ENCODE results near the gene ZNF513. TPM values are rescaled to one million over a fixed set of nuclear protein-coding genes. Genes with fewer than 3 reads are reported as not detected.

Gene ZNF513
- total RNA-seq: 10 to 100 TPM; 24.2 to 28.1 (median 26.1) TPM
- total RNA-seq (2013): 14.0 TPM

DNA sequence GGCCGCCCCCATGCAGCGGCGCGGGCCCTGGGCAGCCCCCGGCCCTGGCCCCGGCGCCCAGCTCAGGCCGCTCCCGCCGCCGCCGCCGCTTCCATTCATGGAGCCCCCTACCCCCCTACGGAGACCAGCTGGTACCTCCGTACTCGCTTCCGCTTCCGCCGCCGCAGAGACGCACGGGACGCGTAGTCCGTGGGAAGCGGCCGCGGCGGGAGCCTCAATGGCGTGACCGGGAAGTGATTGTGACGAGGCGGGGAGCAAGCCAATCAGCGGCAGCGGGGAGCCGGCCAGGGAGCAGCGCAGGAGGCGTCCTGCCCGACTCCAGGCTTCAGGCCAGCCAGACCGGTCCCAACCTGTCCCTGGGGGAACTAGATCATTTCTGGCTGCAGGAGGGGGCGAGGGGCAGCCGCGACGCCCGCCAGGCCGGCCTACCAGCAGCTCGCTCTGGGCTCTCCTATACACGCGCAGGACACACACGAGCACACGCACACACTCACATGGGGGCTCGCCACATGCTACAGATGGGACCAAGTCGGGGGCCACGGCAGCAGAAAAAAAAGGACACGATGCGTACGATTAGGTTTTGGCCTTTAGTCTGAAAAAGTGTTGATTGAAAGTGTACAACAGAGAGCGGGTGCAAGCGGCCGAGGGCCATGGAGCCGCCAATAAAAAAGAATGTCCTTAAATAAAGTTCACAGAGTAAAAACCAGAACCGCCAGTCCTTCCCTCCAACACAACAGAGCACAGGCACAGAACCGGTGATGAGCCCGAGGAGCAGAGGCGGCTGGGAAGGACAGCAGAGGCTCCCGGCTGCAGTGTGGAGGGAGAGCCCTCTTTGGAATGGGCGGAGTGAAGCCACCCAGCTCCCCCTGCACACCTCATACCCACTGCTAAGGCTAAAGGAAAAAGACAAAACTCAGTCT, at the start of gene ZNF513:
Gene ZNF513 (minus strand): TSS at position 109 of the 920 bp plus-strand sequence. CDS start 208 bp downstream, outside the sequence.
- Mint-ChIP-seq H3K27me3 (ENCODE audit: low read depth in 2 of 2) (no peaks in the 10 kb centered on the region), H3K36me3 (no peaks in the 10 kb centered on the region), H3K27ac (peak within 1 kb of the TSS; percentile 91 to 97), H3K4me3 (peak within 1 kb of the TSS; percentile 89), H3K4me1 (peaks cover 25% of the 10 kb centered on the region in 2 donors), H3K9me3 (no peaks in the 10 kb centered on the region)
- H3K36me3 ChIP-seq (ENCODE audit: control insufficient read depth, insufficient read depth, low read length): peaks cover 63% of the 10 kb centered on the region
- H3K27me3 ChIP-seq (ENCODE audit: control insufficient read depth, insufficient read depth, low read length): no peaks in the 10 kb centered on the region
- intact Hi-C loops (cut with micrococcal nuclease): loop anchor here (1.0 kb wide), 1 partner anchor 11 kb away; the partner anchor contains the start of genes EIF2B4 and SNX17
- ATAC-seq (peak; percentile 88 to 95 (median 95)), DNase-seq (peak; percentile 80 to 94)
- H3K27ac ChIP-seq (ENCODE audit: low read length): peak within 1 kb of the TSS; percentile 92
- H3K4me3 ChIP-seq (ENCODE audit: low read length): peak within 1 kb of the TSS; percentile 50
- peaks cover 18% of the 10 kb centered on the region for H3K4me1 ChIP-seq (ENCODE audit: control insufficient read depth, insufficient read depth, low read length)
- WGBS (ENCODE audit: insufficient coverage): 20% methylated on average over 63 of the region's 67 CpGs
- no peaks in the 10 kb centered on the region for H3K9me3 ChIP-seq (ENCODE audit: control insufficient read depth, insufficient read depth, low read length)
- TF ChIP-seq, protein P1, sequence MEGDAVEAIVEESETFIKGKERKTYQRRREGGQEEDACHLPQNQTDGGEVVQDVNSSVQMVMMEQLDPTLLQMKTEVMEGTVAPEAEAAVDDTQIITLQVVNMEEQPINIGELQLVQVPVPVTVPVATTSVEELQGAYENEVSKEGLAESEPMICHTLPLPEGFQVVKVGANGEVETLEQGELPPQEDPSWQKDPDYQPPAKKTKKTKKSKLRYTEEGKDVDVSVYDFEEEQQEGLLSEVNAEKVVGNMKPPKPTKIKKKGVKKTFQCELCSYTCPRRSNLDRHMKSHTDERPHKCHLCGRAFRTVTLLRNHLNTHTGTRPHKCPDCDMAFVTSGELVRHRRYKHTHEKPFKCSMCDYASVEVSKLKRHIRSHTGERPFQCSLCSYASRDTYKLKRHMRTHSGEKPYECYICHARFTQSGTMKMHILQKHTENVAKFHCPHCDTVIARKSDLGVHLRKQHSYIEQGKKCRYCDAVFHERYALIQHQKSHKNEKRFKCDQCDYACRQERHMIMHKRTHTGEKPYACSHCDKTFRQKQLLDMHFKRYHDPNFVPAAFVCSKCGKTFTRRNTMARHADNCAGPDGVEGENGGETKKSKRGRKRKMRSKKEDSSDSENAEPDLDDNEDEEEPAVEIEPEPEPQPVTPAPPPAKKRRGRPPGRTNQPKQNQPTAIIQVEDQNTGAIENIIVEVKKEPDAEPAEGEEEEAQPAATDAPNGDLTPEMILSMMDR (IDR thresholded peaks at IDR 0.05): no peak

DNA sequence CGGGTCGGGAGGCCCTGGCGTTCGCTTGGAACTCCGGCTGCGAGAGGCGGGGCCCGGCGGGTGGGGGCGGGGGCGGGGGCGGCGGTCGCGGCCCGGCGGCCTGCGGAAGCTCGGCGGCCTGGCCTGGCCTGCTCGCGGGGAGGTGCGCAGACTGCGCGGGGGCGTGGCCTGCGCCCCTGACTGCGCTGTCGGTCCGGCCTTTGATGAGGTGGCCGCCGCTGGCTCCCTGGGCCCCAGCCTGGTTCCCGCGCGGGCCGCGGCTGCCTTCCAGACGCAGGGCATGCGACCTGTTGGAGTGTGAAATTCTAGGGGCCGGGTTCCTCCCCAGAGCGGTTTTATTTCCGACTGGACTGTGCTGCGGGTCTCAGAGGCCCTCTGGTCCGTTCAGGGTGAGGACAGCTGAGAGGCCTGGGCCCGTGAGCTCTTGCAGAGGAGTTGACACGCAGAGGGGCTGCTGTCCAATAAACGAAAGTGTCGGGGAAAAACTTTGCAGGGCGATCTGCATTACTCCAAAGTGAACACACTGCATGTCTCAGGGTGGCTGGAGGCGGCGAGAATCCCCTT, 48.5 kb upstream of the ZNF513 start:
- peak overlapping the region; percentile 95 for H3K4me3 Mint-ChIP-seq
- H3K27ac Mint-ChIP-seq: peak overlapping the region; percentile 94 to 97
- H3K27me3 Mint-ChIP-seq (ENCODE audit: low read depth in 2 of 2): no peaks in the 10 kb centered on the region
- peak overlapping the region; percentile 78 for H3K27ac ChIP-seq (ENCODE audit: low read length)
- H3K4me3 ChIP-seq (ENCODE audit: low read length): peak overlapping the region; percentile 69
- peaks cover 12% of the 10 kb centered on the region for H3K36me3 ChIP-seq (ENCODE audit: control insufficient read depth, insufficient read depth, low read length)
- H3K27me3 ChIP-seq (ENCODE audit: control insufficient read depth, insufficient read depth, low read length): no peaks in the 10 kb centered on the region
- no peaks in the 10 kb centered on the region for H3K9me3 ChIP-seq (ENCODE audit: control insufficient read depth, insufficient read depth, low read length)
- intact Hi-C loops (cut with micrococcal nuclease): loop anchor here (1.0 to 5.0 kb wide), 4 partner anchors 20 to 73 kb away; partner anchors contain the start of genes EIF2B4, GTF3C2, PPM1G and SNX17
- under 1% methylated on average over 51 of the region's 51 CpGs for WGBS (ENCODE audit: insufficient coverage)
- peaks cover 28% of the 10 kb centered on the region for H3K4me1 ChIP-seq (ENCODE audit: control insufficient read depth, insufficient read depth, low read length)
- H3K9me3 Mint-ChIP-seq: no peaks in the 10 kb centered on the region
- DNase-seq: peak; percentile 77 to 83
- peak; percentile 64 to 89 (median 78) for ATAC-seq
- TF ChIP-seq, protein P1 (IDR thresholded peaks at IDR 0.05): no peak
- peaks cover 49% of the 10 kb centered on the region in 2 donors for H3K4me1 Mint-ChIP-seq
- H3K36me3 Mint-ChIP-seq: peaks cover 11% of the 10 kb centered on the region

DNA sequence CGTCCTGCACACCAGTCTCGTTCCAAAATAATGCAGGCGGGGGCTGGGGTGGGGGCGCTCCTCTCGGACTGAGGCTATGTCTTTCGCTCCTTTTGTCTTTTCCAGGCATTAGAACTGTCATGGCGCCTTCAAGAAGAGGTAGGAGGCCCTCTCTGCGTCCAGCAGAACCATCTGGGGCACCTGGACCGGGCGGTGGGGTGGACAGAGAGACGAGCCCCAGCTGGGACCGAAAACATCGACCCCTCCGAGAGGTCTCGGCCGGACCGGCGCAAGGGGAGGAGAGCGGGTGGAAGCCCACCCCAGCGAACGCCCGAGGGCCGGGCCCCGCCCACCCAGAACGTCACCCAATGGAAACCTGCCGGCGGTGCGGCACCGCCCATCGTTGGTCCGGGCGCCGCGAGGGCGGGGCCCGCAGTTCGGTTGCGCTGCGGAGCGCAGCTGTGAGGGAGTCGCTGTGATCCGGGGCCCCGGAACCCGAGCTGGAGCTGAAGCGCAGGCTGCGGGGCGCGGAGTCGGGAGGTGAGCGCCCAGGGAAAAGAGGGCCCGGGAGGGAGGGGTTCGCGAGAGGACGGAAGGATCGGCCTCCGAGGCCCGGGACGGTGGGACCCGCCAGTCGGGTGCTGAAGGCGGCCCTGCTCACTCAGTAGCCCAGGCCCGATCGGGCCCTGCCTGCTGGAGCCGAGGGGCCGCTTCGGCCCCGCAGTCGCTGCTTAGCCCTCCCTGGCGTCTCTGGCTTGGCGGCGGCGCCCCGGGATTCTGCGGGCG, 47.9 kb upstream of the ZNF513 start, which contains the start of gene NRBP1:
Gene NRBP1 (plus strand): TSS at position 419 of the 765 bp plus-strand sequence. CDS start 4,643 bp downstream, outside the sequence.
- Mint-ChIP-seq H3K27me3 (ENCODE audit: low read depth in 2 of 2) (no peaks in the 10 kb centered on the region), H3K9me3 (no peaks in the 10 kb centered on the region), H3K27ac (peak within 1 kb of the TSS; percentile 94 to 97), H3K4me3 (peak within 1 kb of the TSS; percentile 95), H3K36me3 (peaks cover 5% of the 10 kb centered on the region), H3K4me1 (peaks cover 42 to 45% of the 10 kb centered on the region in 2 donors)
- intact Hi-C loops (cut with micrococcal nuclease): loop anchor here (1.0 to 5.0 kb wide), 3 partner anchors 19 to 58 kb away; partner anchors contain the start of genes EIF2B4, PPM1G and SNX17
- DNase-seq (peak; percentile 94 to 95), ATAC-seq (peak; percentile 84 to 97 (median 90))
- TF ChIP-seq, protein P1 (IDR thresholded peaks at IDR 0.05): no peak
- Histone ChIP-seq H3K27ac (ENCODE audit: low read length) (peak within 1 kb of the TSS; percentile 78), H3K4me3 (ENCODE audit: low read length) (peak within 1 kb of the TSS; percentile 69), H3K4me1 (ENCODE audit: control insufficient read depth, insufficient read depth, low read length) (peaks cover 28% of the 10 kb centered on the region), H3K9me3 (ENCODE audit: control insufficient read depth, insufficient read depth, low read length) (no peaks in the 10 kb centered on the region), H3K27me3 (ENCODE audit: control insufficient read depth, insufficient read depth, low read length) (no peaks in the 10 kb centered on the region), H3K36me3 (ENCODE audit: control insufficient read depth, insufficient read depth, low read length) (peaks cover 5% of the 10 kb centered on the region)
- WGBS (ENCODE audit: insufficient coverage): under 1% methylated on average over 75 of the region's 75 CpGs
